IPS-11a (cell line): ENCODE results near the gene CD86.

Experiments
- H3K4me3 ChIP-seq: one replicate; pipeline ENCODE4 v1.5.1; 2013; ENCODE audit warnings: low read depth, low read length, control low read depth

CD86 gene

DNA sequence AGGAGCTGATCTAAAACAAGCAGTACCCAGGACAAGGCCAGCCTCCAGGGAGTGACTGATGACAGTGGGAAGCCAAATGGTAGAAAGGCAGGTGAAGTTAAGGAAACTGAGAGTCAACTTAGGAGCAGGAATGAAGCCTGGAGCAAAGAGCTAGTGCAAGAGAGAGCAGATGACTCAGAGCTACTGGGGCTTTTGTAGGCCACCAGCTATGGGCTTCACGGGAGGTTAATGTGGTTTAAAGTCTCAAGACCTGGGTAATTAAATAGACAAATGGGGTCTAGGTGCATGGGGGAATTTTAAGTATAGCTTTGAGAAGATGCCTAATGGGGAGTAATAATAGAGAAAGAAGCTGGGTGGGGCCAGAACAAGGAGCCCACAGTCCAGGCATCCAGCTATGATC is 3.1 kb downstream of the CD86 start:
- no peak overlapping the region for H3K4me3 ChIP-seq

DNA sequence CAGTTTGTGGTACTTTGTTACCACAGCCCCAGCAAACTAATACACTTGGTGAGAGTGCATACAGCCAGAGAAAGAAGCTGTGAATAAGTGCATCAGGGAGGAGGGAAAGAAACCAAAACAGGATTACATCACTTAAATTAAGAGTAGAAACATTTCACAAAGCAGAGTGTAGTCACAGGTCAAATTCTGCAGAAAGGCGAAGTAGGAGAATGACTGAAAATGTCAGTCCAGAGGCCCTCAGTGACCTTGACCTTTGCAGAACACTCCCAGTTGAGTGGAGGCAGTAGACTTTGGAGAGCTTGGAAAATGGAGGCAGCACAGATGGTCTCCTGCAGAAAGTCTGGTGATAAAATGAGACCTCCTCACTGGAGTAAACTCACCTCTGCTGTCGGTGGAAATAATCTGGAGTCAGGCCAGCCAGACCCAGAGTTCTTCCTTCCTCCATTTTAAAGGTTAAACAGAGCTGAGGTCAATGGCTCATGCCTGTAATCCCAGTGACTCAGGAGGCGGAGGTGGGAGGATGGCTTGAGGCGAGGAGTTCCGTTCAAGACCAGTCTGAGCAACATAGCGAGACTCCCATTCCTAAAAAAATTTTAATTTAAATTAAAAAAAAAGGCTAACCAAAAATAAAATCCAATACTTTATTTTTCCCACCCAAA is 5.0 kb downstream of the CD86 start:
- no peak overlapping the region for H3K4me3 ChIP-seq

DNA sequence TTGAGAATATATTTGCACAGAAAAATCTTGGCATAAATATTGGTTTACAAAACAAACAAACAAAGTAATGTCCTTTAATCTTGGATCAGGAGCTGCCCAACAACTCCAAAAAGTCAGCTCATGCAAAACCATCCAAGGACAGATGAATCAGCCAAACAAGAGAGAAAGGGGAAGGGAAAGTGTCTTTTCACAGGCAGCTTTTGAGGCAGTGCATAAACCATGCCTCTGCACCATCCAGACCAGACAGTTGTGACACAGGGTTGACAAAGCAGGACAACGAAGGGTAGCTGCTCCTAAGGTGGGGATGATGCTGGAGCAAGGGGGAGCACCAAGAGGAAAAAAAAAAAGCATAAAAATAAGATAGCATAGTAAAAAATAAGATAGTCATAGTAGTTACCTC is 8.7 kb downstream of the CD86 start:
- no peak overlapping the region for H3K4me3 ChIP-seq

DNA sequence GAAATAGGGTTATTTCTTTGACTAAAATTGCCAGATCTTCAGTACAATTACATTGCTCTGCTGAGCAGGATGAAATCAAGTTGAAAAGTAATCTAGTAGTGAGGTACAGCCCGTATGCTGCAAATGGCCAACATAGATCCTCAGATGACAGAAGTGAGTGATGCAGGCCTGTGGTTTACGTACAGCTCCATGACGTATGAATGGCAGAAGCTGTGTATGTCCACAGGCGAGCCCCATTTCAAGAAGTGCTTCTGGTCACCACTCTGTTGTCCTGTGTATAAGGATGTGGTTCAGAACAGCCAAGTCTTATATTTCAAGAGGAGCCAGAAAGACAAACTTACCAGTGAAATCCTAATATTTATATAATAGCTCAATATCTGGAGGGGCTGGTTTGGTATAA is 9.2 kb downstream of the CD86 start:
- H3K4me3 ChIP-seq = no peak overlapping the region

DNA sequence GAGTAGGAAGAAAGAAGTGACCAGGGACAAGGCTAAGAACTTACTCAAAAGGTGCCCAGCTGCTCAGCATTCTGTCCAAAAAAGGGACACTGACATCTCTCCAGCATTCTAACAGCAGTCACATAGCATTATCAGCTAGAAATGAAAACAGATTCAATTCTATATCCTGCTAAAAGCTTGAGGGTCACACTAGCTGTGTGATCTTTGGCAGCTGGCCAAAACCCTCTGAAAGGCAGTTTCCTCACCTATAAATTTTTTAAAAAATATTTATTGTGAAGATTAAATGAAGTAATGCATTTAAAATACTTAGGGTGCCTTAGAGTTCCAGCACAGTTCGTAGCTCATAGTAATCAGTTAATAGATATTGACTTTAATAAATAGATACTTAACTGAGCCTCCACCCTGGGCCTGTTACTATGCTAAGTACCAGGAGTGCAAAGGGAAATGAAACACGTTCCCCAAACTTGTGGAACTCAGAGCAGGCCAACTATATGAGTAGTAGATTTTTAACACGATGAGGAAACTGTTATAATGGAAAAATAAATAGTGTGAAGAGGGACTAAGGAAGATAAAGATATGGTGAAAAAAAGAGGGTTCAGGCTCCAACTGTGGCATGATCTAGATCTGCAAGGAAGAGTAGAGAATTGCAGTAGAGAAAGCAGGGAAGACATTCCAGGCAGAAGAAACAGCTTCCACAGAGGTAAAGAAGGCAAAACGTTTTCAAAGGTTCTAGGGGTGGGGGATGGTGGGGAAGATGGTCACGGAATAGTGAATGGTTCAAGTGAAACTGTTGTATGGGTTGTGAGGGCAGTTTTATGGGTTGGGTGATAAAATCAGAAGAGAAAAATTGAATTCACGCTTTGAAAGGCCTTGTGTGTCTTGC is 11.4 kb downstream of the CD86 start:
- no peak overlapping the region for H3K4me3 ChIP-seq

DNA sequence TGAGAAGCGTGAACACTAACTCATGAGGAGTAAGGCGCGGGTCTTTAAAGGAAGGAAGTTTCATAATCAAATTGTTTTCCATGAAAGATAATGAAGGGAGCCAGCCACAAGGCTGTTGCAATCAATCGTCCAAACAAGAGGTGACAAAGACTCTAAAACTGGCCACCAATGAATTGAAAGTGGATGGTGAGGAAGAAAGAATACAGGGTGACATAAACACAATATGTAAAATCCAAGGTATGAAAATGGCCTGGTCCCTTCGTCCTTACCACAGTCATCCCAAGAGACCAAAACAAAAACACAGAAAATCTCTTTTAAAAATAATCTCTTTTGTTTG is 12.0 kb downstream of the CD86 start:
- H3K4me3 ChIP-seq = no peak overlapping the region

DNA sequence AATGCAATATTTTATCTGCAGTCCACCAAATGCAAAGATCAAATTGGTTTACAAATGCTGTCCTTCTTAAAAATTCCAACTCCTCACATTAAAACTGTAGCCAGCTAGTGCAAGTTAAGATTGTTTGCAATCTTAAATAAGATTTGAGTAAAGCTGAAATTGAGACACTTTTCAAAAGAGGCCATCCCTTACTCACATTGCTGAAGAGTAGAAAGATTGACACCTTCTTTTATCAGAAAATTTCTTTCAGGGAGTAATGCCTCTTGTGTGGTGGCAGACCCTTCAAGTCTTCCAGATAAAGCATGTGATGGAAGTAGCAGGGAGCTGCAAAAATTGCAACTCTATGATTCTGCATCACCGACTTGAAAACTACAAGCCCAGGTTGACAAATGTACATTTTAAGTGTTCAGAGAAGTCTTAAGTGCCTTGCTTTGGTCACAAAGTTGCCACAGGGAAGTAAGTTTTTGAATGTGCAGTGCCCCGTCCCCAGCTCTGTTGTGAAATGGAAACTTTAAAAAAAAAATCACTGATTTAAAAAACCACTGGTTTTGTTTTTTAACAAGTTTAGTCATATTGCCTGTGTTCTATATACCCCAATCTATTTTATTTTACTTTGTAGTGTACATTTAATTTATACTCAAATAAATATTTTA is 12.6 kb downstream of the CD86 start:
- H3K4me3 ChIP-seq = no peak overlapping the region

DNA sequence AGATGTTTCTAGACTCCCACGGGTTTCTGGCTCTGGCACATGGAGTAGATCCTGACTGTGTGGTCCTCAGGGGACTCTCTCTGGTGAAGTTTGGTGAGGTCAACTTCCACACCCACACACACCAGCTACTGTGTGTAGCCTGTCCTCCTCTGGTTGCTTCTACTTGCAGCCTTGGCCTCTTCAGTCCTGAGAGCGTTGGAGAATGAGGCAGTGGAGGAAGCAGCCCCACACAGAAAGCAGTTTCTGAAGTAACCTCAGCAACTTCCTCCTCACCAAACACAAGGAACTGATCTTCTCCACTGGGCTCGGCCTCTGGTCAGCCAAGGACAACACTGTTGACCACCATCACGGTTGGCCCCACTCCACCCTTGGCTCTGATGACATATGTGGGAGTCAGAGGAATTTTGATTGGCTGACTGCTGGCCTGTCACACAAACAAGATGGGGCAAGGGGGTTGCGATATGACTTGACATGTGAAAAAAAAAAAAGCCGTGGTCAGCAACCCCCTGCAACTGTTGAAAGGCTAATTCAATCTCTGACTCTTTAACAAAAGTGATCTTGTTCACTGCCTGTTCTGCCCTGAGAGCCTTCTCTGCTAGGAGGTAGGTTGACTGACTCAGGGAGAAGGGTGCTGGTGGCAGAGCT is 19.6 kb downstream of the CD86 start:
- no peak overlapping the region for H3K4me3 ChIP-seq

DNA sequence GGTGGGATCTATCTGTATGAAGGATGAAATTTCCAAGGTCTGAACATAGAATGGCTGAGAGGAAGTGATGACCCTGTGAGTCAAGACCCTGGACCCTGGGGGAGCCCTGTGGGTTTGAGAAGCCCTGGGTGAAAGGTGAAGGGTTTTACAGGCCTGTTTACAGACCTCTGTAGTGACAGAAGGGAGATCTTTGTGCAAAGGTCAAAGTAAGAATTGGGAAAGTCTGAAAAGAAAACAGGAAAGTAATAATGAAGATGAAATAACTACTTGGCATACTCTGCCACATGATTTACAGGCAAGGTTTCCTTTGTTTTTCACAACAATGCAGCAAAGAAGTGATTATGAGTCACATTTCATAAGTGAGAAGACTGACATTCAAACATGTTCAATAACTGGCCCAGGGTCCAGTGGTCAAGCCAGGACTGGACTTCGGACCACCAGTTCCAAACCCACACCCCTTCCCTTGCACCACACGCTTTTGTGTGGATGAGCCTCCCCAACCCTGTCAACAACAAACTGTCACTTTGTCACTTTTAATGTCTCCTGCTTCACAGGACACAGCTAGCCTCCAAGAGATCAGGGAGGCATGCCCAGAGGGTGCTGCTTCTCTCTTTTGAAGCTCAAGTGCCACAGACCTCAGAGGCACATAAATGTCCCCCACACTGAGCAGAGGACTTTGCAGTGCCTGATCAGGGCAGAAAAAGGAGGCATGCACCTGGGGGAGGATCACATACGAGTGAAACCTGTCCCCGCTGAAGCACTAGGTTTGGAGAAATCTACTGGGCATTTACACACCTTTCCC is 21.5 kb downstream of the CD86 start:
- no peak overlapping the region for H3K4me3 ChIP-seq

DNA sequence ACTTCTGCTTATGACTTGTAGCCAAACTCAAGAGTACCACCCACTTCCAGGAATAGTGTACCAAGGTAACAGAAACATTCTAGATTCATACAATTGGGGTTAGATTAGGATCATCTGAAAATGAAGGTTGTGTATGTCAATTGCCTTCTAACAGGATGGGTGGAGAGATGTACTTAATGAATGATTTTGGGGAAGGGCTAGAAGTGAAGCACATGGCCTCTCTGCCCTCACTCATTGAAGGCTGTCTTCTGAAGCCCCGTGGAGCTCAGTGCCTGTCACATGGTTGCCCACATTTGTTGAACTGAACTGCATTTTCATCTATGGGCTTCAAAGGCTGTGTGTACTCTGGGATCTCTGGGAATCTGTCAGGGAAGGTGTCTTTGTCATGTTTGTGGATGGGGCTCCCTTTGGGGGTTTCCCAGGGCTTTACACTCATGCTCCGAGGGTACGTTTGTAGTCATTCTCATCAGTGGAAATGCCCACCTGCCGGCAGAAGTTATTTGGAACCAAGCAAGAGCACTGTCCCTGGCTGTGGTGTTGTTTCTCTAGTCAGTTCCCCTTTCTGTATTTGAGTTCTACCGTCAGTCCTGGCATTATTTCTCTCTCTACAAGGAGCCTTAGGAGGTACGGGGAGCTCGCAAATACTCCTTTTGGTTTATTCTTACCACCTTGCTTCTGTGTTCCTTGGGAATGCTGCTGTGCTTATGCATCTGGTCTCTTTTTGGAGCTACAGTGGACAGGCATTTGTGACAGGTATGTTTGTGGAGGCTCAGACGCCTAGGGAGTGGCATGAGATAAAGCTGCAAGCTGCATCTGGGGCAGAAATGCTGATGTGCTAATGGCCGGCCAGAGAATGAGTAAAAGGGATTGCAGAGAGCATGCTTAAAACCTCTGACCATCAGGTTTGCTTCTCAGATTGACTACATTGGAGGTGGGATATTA is 22.4 kb downstream of the CD86 start:
- no peak overlapping the region for H3K4me3 ChIP-seq

DNA sequence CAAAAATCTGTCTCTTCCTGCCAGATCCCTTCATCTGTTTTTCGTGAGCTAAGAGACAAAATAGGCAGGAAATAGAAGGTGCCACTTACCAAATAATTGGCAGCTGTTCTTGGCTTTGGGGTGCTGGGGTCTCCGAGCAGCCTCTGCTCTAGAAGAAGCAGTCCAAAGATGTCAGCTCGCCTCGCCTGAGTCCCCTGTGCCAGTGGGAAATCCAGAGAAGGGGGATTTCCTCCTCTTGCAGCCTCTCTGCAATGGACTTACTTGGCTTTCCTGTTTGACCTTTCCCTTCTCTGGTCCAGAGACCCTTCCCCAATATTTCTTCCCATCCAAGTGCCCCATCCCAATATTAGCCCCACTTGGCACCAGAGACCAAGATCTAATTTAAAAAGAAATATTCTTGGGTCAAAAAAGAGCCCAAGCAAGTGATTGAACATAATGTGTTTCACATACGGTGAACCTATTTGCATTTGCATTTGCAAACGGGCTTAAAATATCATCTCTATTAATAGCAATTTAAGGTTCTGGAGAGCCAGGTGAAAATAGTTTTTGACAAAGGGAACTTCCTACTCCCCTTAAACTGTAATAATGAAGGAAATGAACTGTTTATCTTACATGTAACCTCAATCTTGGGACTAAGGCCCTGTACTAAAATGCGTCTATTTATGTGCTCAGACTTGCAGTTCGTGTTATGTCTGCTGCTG is 23.2 kb downstream of the CD86 start:
- no peak overlapping the region for H3K4me3 ChIP-seq

DNA sequence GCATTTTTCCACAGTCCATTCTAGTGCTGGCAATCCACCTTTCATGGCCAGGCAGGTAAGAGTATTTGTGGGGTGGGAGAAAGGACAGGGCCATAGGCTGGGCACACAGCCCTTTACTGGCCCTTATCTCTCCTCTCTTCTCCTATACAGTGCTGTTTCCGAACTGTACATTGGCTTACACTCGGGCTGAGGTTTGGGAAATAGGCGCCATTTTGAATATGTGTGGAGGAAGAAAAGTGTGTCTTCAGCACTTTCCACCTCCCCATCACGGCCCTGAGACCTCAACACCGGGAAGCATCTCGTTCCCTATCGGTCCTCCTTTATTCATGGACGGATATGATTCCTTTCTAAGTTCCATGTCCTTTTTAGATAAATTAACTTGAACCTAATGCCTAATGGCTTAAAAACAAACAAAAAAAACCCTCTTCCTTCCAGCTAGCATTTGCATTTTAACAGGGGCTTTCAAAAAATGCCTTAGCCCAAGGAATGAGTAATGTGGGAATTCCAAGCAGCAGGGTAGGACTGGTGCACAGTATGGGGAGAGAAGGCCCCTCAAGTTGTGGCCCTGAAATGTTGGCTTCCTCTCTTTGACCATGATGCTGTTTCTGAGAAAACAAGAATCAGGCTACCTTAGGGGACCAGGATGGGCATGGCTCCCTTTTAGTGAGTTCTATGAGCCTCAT is 24.5 kb downstream of the CD86 start:
- H3K4me3 ChIP-seq = no peak overlapping the region

DNA sequence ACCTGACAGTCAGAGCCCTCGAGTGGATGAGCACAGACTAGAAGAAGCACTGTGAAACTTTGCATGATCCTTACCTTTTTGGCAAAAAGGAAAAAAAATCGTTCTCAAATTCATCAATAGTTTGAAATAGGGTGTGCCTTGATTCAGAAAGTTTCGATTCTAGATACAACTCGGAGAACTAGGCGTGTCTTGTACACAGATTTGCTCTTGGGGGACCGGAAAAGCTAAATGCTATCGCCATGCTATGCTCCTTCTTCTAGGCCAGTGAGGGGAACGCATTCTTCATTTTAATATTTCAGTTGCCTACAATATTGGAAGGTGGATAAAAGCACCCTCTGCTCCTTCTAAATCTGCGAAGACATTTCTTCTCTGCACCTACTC is 25.0 kb downstream of the CD86 start:
- no peak overlapping the region for H3K4me3 ChIP-seq

DNA sequence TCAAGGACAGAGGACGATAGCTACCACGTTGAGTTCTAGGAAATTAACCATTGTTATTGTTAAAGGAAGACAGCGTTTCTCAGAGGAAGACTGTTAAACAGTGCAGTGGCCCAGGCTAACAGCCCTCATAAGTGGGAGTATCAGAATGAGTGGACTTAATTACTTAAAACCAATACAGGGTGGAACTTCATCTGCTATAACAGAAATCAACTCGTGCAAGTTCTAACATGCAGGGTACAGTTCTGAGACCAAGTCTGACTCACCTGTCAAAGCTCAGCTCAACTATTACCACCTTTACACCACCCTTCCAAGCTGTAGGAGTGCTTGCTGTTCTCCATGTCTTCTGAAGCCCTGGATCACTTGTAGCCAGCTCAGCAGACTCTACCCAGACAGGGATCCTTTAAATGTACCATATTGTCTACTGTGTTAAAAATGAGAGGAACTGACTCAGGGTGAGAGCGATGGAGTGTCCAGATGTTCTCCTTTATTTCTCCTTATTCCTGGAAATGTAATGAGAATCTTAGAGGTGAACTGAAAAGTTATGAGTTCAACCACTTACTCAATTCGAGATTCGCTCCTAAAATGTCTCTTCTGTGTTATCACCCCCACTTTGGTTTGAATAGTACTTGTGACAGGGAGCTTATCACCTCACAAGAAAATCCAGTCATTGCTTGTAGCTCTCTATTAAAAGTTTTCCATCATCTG is 26.5 kb downstream of the CD86 start:
- no peak overlapping the region for H3K4me3 ChIP-seq

DNA sequence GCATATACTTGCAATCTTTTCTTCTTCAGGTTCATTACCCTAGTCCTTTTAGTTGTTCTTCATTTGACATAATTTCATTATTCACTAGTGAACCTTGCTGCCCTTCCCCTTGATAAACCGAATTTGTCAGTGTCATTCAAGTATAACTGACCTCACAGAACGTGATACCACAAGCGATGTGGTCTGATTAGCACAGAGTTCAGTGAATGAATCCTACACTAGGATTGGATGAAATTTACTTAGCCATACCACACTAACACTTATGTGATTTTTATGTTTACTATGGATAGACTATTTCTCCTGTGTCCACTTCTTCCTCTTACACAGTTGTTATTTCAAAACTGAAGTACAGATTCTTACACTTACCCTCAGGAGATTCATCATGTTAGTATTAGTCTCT is 27.2 kb downstream of the CD86 start:
- H3K4me3 ChIP-seq = no peak overlapping the region

DNA sequence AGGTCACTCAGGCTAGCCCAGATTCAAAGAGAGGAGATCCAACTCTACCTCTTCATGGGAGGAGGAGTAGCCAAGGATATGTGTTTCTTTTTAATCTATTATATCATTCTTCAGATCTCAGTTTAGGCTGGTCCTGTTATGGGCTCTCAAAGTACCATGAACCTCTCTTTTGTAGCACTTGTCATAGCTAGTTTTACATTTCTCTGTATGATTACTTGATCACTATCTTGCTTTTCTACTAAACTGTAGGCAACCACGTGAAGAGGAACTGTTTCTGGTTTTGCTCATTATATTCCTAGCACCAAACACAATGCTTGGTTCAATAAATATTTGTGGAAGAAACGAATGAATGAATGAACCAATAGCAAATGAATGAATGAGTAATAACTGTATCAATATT is 29.6 kb downstream of the CD86 start:
- H3K4me3 ChIP-seq = no peak overlapping the region

DNA sequence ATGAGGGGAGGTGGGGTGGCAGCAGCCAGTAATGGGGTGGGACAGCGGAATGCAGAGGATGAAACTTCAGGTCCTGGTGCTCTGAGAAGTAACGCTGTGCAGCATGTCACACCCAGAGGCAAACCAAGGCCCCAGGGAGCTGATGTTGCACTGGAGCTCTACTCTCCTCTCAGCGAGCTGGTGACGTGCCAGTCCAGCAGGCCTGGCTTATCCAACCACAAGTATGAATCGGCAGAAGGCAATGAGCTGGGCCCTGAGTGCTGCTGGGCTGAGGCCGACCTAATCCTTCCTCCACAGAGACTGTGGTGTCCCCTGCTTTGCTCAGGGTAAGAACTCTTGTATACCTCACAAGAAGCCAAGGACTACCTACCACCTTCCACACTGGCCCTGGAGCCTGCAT is 30.5 kb downstream of the CD86 start:
- H3K4me3 ChIP-seq = no peak overlapping the region

DNA sequence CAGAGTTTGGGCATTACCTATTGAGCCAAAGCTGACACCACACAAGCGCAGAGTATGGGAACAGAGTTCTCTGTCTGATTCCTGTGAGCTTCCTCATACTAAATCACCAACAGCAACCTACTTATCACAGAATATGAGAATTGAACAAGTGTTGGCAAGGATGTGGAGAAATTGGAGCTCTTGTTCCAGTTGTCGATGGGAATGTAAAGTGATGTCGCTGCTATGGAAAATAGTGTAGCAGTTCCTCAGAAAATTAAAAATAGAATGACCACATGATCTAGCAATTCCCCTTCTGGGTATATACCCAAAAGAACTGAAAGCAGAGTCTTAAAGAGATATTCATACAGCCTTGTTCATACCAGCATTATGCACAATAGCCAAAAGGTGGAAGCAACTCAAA is 33.4 kb downstream of the CD86 start:
- H3K4me3 ChIP-seq = no peak overlapping the region
